HL-60/S4 treated with retinoic acid at 250 ng/mL for 4 days and 3 days (cell line): ENCODE measurements around the gene ZBTB20.
"Not testable (repeated sequence)": the region's sequence is repeated elsewhere in the genome, so short reads cannot be mapped to it uniquely, and the experiment has no call there.

Experiments used
- in situ Hi-C: fragments of 300-500 bp; cut with MboI; formaldehyde crosslinking; loops from 2 replicates; pipeline ENCODE4 v1.7.0; 2022; ENCODE audit warnings: low sequenced_read_pairs

Gene ZBTB20

GRCh38 chr3:114846252-114846651, 300.8 kb downstream of the ZBTB20 start:
- in situ Hi-C loops, result no loop called here

GRCh38 chr3:114841515-114841914, 305.6 kb downstream of the ZBTB20 start:
- in situ Hi-C loops, result no loop called here

GRCh38 chr3:114839476-114839875, 307.6 kb downstream of the ZBTB20 start:
- in situ Hi-C loops, result no loop called here

GRCh38 chr3:114838025-114838424, 309.1 kb downstream of the ZBTB20 start:
- in situ Hi-C loops, result no loop called here

GRCh38 chr3:114834175-114834940, 312.7 kb downstream of the ZBTB20 start:
- in situ Hi-C loops, result no loop called here

- in situ Hi-C loops, result no loop called here
Measured at GRCh38 chr3:114831861-114832260, 315.2 kb downstream of the ZBTB20 start.

GRCh38 chr3:114830652-114831051, 316.4 kb downstream of the ZBTB20 start:
- in situ Hi-C loops, result no loop called here

GRCh38 chr3:114829783-114830182, 317.3 kb downstream of the ZBTB20 start:
- in situ Hi-C loops, result no loop called here

GRCh38 chr3:114827495-114827894, 319.6 kb downstream of the ZBTB20 start:
- in situ Hi-C loops, result no loop called here

- in situ Hi-C loops, result no loop called here
Measured at GRCh38 chr3:114824014-114824413, 323.1 kb downstream of the ZBTB20 start.

- in situ Hi-C loops, result no loop called here
Measured at GRCh38 chr3:114823061-114823460, 324.0 kb downstream of the ZBTB20 start.

GRCh38 chr3:114816052-114816451, 331.0 kb downstream of the ZBTB20 start:
- in situ Hi-C loops, result no loop called here

GRCh38 chr3:114812541-114813238, 334.4 kb downstream of the ZBTB20 start:
- in situ Hi-C loops, result not testable (repeated sequence)

GRCh38 chr3:114809668-114810413, 337.2 kb downstream of the ZBTB20 start:
- in situ Hi-C loops, result no loop called here

GRCh38 chr3:114804099-114804498, 343.0 kb downstream of the ZBTB20 start:
- in situ Hi-C loops, result no loop called here

GRCh38 chr3:114803042-114803695, 343.9 kb downstream of the ZBTB20 start:
- in situ Hi-C loops, result no loop called here

- in situ Hi-C loops, result no loop called here
Measured at GRCh38 chr3:114800272-114801031, 346.6 kb downstream of the ZBTB20 start.

GRCh38 chr3:114799816-114800215, 347.3 kb downstream of the ZBTB20 start:
- in situ Hi-C loops, result no loop called here

GRCh38 chr3:114796796-114797195, 350.3 kb downstream of the ZBTB20 start:
- in situ Hi-C loops, result no loop called here

GRCh38 chr3:114794894-114795630, 352.0 kb downstream of the ZBTB20 start:
- in situ Hi-C loops, result no loop called here
